ENCODE measurements around the gene ACO2.
"Not testable (repeated sequence)": the region's sequence is repeated elsewhere in the genome, so short reads cannot be mapped to it uniquely, and the experiment has no call there.

Gene ACO2

DNA sequence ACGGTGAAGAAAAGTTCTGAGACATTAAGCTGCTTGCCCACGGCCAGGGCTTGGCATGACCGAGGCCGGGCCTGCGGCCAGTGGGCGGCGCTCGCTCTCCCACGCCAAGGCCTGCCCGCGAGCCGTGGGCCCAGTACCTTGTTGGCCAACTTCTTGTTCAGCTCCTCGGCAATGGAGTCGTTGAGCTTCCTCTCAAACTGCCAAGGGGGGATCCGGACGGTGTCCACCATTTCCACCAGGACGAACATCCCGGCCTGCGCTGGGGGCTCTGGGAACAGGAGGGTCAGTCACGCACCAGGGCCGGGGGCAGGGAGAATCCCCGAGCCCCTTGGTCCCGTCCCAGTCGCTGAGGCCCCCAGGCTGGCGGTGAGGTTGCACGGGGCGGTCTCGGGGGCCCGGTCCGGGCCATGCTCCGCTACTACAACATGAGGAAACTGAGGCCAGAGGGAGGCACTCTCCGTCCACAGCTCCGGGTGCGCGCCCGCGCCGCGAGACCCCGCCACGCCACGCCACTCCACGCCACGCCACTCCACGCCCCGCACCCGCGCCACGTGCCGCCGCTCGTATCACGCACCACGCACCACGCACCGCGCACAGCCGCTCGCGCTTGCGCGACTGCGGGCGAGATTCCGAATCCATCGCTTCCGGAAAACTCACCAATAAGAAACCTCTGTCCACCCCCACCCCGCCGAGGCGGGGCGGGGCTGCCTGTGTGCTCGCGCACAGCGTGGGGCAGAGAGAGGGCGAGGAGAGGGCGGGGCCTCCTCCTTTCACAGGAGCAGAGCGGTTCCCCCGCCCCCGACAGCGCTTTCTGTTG, 75.1 kb downstream of the ACO2 start, which contains the start of gene POLR3H:
Gene POLR3H (minus strand): TSS at position 617 of the 817 bp plus-strand sequence. CDS start 369 bp downstream, at position 248.
- DNase-seq = peak; percentile 98

GRCh38 chr22:41544671-41545476, 76.0 kb downstream of the ACO2 start:
- DNase-seq = no peak

GRCh38 chr22:41548830-41549211, 79.9 kb downstream of the ACO2 start:
- DNase-seq = no peak

DNA sequence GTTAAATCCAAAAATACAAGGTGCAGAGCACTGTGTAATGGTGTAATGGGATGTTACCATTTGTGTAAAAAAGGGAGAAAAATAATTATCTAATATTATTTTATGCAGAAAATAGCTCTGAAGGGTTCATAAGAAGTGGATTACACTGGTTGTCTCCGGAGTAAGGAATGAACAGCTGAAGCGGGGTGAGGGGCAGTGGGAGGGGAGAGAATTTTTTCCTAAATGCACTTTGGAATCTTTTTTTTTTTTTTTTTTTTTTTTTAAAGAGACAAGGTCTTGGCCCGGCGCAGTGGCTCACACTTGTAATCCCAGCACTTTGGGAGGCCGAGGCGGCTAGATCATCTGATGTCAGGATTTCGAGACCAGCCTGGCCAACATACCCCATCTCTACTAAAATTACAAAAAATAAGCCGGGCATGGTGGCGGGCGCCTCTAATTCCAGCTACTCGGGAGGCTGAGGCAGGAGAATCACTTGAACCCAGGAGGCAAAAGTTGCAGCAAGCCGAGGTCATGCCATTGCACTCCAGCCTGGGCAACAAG, 82.1 kb downstream of the ACO2 start:
- no peak for DNase-seq

DNA sequence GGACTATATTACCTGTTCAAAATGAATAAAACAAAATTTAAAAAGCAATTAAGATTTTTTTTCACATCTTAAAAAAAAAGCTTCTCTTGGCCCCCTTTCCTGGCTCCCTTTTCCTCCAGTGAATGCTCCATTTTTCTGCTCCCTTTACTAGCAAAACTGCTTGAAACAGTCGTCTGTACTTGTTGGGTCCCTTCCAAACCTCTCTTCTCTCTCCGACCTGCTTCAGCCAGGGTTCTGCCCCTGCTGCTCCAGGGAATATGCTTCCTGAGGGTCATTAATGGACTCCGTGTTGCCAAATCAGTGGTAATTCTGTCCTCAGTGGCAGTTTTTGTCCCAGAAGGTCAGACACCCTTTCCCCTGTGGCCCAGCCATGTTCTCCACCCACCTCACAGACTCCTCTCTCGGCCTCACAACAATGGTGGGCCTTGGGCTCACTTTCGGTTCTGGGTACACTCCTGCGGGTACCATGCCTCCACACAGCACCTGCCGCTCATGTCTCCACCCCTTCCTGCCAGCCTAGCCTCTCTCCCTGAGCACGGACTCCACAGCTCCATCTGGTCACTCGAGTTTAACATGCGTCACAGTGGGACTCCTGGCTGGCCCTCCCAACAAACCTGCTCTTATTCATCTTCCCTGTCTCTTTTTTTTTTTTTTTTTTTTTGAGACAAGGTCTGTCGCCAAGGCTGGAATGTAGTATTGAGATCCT, 83.1 kb downstream of the ACO2 start:
- no peak for DNase-seq

GRCh38 chr22:41555325-41555982, 86.5 kb downstream of the ACO2 start:
- no peak for DNase-seq

DNA sequence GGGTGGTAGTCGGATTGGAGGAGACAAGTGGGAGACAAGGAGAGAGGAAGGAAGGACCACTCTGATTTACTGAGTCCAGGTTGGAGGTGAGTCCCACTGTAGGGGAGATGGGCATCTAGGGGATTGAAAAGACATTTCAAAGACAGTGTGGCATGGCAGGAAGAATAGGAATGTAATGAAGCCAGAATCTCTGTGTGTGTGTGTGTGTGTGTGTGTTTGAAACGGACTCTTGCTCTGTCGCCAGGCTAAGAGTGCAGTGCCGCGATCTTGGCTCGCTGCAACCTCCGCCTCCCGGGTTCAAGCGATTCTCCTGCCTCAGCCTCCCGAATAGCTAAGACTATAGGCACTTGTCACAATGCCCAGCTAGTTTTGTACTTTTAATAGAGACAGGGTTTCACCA, 87.6 kb downstream of the ACO2 start:
- no peak for DNase-seq

- DNase-seq = no peak
Measured at GRCh38 chr22:41557401-41558240, 88.7 kb downstream of the ACO2 start.

- not testable (repeated sequence) for DNase-seq
Measured at GRCh38 chr22:41558241-41558630, 89.3 kb downstream of the ACO2 start.

GRCh38 chr22:41560095-41560471, 91.2 kb downstream of the ACO2 start:
- DNase-seq = no peak

DNA sequence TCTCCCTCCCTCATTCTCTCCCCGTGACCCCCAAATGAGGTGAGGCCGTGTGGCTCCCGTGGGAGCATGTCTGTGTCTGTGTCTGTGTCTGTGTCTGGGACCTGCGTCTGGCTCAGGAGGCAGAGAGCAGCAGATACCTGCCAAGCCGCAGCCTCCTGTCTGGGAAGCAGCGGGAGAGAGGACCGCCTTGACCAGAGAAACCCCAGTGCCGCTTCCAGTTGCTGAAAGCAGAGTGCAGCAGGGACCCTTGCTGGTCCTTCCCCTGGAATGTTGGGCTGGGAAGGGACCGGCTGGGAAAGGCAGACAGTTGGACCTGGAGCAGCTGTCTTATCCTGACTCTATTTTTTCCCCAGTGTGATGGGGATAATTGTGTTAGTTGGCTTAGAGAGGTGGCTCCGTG, 92.4 kb downstream of the ACO2 start:
- no peak for DNase-seq

DNA sequence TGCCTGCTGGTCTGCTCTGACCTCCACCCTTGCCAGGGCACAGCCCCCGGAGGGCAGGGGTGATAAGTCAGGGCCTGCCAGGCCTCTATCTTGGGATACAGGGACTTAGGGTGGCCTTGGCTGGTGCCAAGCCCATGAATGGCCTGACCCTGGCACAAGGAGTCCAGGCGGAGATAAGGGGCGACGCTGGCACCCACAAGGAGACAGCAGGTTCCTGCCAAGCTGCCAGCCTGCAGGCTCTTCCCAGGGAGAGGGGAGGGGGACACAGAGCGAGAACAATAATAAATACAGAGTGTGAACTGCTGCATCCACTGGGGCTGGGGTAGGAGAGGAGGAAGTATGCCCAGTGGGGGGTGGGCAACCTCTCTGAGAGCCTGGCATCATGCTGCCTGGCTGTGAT, 92.9 kb downstream of the ACO2 start:
- DNase-seq = no peak

GRCh38 chr22:41562461-41562860, 93.5 kb downstream of the ACO2 start:
- no peak for DNase-seq

DNA sequence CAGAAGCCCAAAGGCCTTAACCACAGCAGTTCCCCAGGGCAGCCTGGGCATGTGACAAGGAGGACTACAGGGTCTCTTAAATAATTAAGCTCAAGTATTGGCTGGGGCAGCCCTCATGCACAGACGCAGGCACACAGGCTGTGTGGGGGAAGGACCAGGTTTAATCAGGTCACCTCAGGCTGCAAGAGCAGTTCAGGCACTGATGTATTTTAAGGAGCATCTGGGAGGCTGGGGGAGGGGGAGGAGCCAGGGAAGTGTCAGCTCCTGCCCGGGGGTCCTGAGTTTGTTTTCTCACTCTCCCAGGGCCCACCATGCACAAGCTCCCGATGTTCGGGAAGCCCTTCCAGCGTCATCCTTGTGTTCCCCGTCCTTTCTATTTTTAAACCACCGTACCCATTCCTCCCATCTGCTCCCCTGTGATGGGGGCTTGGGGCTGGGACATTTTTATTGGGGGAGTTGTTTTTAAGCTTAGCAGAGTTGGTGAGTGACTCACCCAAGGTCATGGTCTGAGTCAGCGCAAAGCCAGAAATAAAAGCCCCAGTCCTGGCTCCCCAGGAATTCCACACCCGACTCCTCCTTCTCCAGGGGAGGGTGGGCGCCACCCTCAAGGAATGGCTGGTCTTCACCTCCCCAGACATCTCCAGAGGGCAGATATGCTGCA, 94.3 kb downstream of the ACO2 start:
- DNase-seq = no peak

DNA sequence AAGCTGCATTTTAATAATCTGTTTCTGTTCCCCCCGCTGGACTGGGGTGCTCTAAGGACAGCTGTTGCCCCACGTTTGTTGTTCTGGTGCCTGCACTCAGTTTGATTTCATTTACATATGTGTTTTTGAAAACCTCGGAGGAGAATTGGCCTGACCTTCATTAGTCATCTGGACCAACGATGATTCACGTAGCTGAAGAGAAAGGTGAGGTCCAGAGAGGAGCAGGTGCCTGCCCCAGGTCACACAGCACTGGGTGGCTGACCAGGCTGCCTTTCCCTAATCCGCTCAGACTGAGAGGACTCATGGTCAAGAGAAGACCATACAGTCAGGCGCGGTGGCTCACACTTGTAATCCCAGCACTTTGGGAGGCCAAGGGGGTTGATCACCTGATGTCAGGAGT, 95.6 kb downstream of the ACO2 start:
- DNase-seq = no peak

- no peak for DNase-seq
Measured at GRCh38 chr22:41565403-41566054, 96.6 kb downstream of the ACO2 start.

GRCh38 chr22:41567512-41567768, 98.5 kb downstream of the ACO2 start:
- no peak for DNase-seq

DNA sequence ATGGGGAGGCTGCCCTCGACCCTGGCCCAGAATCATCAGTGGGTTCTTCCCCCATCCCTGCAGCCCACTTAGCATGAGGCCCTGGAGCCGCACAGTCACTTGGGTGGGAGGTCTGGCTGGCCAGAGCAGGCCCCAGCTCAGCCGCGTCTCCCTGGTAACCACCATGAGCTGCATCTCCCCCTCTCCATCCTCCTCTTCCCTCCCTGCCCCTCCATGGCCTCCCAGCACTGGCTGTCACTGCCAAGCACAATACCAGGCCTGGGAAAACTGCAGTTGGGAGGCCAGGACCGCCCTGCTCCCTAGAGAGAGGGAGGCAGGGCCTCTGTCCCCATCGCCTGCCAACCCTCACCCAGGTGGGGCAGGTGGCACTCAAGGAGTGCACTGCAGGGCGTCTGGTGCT, 99.9 kb downstream of the ACO2 start:
- DNase-seq = no peak

- no peak for DNase-seq
Measured at GRCh38 chr22:41570221-41570620, 101.3 kb downstream of the ACO2 start.

DNA sequence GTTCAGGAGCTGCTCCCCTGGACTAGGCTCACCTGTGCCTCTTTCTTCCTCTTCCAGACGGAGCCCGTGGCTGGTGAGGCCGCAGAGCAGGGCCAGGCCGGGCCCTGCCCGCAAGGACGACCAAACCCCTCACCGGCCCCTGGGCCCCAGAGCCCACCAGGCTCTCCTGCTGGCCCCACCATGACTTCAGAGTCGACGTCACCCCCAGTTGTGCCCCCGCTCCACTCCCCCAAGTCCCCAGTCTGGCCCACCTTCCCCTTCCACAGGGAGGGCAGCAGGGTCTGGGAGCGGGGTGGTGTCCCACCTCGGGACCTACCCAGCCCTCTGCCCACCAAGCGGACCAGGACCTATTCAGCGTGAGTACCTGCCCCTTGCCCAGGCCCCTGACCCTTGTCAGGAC, 102.9 kb downstream of the ACO2 start:
- no peak for DNase-seq

GRCh38 chr22:41572305-41572704, 103.4 kb downstream of the ACO2 start:
- DNase-seq = not testable (repeated sequence)

Data from CD4-positive, alpha-beta T cell treated with Interleukin-15 for 1 hour (primary cell).